ENCODE data around the gene ZNF439.
"Not testable (repeated sequence)": the region's sequence is repeated elsewhere in the genome, so short reads cannot be mapped to it uniquely, and the experiment has no call there.

The ZNF439 gene

GRCh38 chr19:11868188-11868587, 19.7 kb downstream of the ZNF439 start:
- DNase-seq (ENCODE audit: low read depth, low spot score), result no peak

GRCh38 chr19:11872624-11873023, 24.1 kb downstream of the ZNF439 start:
- no peak for DNase-seq (ENCODE audit: low read depth, low spot score)

- no peak for DNase-seq (ENCODE audit: low read depth, low spot score)
These were observed 25.2 kb downstream of the ZNF439 start for GRCh38 chr19:11873762-11874161.

- DNase-seq (ENCODE audit: low read depth, low spot score), result not testable (repeated sequence)
These were observed 31.3 kb downstream of the ZNF439 start for GRCh38 chr19:11879687-11880266.

GRCh38 chr19:11880598-11880997, 32.1 kb downstream of the ZNF439 start:
- no peak for DNase-seq (ENCODE audit: low read depth, low spot score)

- no peak for DNase-seq (ENCODE audit: low read depth, low spot score)
These were observed 32.8 kb downstream of the ZNF439 start for GRCh38 chr19:11881151-11881800.

GRCh38 chr19:11882606-11883005, 34.1 kb downstream of the ZNF439 start:
- DNase-seq (ENCODE audit: low read depth, low spot score), result no peak

GRCh38 chr19:11887234-11887610, 38.7 kb downstream of the ZNF439 start:
- DNase-seq (ENCODE audit: low read depth, low spot score), result no peak

- no peak for DNase-seq (ENCODE audit: low read depth, low spot score)
These were observed 39.3 kb downstream of the ZNF439 start, which contains the start of gene ZNF69 for GRCh38 chr19:11887611-11888531. TSS of gene ZNF69 (plus strand) at chr19:11887782. CDS start at chr19:11887924, 142 bp downstream.

- not testable (repeated sequence) for DNase-seq (ENCODE audit: low read depth, low spot score)
These were observed 41.4 kb downstream of the ZNF439 start for GRCh38 chr19:11889901-11890300.

- DNase-seq (ENCODE audit: low read depth, low spot score), result no peak
These were observed 42.1 kb downstream of the ZNF439 start for GRCh38 chr19:11890634-11891033.

GRCh38 chr19:11894851-11895250, 46.3 kb downstream of the ZNF439 start:
- no peak for DNase-seq (ENCODE audit: low read depth, low spot score)

GRCh38 chr19:11902228-11902627, 53.7 kb downstream of the ZNF439 start:
- DNase-seq (ENCODE audit: low read depth, low spot score), result no peak

GRCh38 chr19:11905928-11906327, 57.4 kb downstream of the ZNF439 start:
- no peak for DNase-seq (ENCODE audit: low read depth, low spot score)

- DNase-seq (ENCODE audit: low read depth, low spot score), result not testable (repeated sequence)
These were observed 63.4 kb downstream of the ZNF439 start for GRCh38 chr19:11911937-11912336.

- DNase-seq (ENCODE audit: low read depth, low spot score), result not testable (repeated sequence)
These were observed 66.0 kb downstream of the ZNF439 start for GRCh38 chr19:11914417-11915051.

Measured in brain pericyte (primary cell).